Kidney epithelial cell (primary cell): Measurements from ENCODE around the gene CDH13. TPM values are rescaled to one million over a fixed set of nuclear protein-coding genes. Genes with fewer than 3 reads are reported as not detected.
A peak's percentile ranks its signal among the peaks of the same experiment; 100 is the strongest.

Experiments used
- DNase-seq: peaks from one replicate; pipeline ENCODE4 v3.0.0-alpha.2; 2010; ENCODE audit warnings: low read depth
- H3K27me3 ChIP-seq: 2 replicates; pipeline ENCODE4 v1.6.0; 2011; ENCODE audit warnings: low read length; ENCODE audit not compliant: control insufficient read depth, insufficient read depth
- H3K36me3 ChIP-seq: 2 replicates; pipeline ENCODE4 v1.5.1; 2011; ENCODE audit warnings: low read length; ENCODE audit not compliant: control insufficient read depth, insufficient read depth
- H3K4me3 ChIP-seq: 2 replicates; pipeline ENCODE4 v1.5.1; 2011; ENCODE audit warnings: low read depth, mild to moderate bottlenecking, control low read depth, low read length
- total RNA-seq: library from RNA; depleted of rRNA; stranded (reverse); fragments of >200 nt; gene quantifications from 2 replicates; pipeline ENCODE4 v1.2.3, GENCODE V29; 2015
- TF ChIP-seq, protein P1 (sequence below): IDR thresholded peaks from 2 replicates; pipeline ENCODE4 v1.5.1; 2011; ENCODE audit warnings: mild to moderate bottlenecking, moderate library complexity, low read length, control low read depth, inconsistent platforms; ENCODE audit not compliant: insufficient read depth, poor library complexity, severe bottlenecking

Gene CDH13
- total RNA-seq, 1 donor from 2014 or later = 32.8 TPM

DNA sequence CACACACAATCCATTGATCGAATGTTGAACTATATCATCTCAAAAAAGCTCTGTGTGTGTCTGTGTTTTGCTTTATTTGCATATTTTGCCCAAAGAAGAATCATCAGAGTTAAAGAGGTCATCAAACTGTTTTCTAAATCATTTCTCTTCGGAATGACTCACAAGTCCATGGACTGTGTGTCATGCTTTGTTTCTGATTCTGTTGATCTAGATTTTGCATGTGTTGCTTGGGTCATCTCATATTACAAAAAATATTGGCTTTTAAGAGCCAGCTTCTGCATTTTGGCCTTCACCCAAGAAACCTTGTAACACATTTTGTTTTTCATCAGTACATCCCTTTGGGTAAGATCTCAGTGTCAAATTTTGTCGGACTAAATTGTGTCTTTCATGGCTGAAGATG is 709.8 kb downstream of the CDH13 start:
- DNase-seq = no peak
- TF ChIP-seq, protein P1, sequence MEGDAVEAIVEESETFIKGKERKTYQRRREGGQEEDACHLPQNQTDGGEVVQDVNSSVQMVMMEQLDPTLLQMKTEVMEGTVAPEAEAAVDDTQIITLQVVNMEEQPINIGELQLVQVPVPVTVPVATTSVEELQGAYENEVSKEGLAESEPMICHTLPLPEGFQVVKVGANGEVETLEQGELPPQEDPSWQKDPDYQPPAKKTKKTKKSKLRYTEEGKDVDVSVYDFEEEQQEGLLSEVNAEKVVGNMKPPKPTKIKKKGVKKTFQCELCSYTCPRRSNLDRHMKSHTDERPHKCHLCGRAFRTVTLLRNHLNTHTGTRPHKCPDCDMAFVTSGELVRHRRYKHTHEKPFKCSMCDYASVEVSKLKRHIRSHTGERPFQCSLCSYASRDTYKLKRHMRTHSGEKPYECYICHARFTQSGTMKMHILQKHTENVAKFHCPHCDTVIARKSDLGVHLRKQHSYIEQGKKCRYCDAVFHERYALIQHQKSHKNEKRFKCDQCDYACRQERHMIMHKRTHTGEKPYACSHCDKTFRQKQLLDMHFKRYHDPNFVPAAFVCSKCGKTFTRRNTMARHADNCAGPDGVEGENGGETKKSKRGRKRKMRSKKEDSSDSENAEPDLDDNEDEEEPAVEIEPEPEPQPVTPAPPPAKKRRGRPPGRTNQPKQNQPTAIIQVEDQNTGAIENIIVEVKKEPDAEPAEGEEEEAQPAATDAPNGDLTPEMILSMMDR = no peak
- no peaks in the 10 kb centered on the region for H3K27me3 ChIP-seq
- no peak overlapping the region for H3K4me3 ChIP-seq
- H3K36me3 ChIP-seq = no peaks in the 10 kb centered on the region

DNA sequence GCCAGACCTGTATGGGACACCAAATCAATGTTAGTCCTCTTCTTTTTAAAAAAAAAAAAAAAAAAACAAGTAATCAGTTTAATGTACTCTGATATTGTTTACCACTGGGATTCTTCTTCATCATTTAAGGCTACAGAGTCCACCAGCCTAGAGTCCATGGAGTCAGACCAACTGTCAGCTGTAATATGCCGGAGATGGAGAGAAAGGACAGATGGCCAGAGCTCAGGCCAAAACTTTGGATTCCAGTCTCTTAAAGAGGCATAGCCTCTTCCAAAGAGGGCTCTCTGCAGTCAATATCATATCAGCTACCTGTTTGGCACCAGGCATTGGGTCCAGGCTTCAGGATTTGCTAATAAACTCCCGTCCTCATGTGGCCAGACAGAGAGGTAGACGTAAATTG is 711.4 kb downstream of the CDH13 start:
- DNase-seq = no peak
- H3K4me3 ChIP-seq = no peak overlapping the region
- H3K27me3 ChIP-seq = no peaks in the 10 kb centered on the region
- TF ChIP-seq, protein P1 = no peak
- no peaks in the 10 kb centered on the region for H3K36me3 ChIP-seq

DNA sequence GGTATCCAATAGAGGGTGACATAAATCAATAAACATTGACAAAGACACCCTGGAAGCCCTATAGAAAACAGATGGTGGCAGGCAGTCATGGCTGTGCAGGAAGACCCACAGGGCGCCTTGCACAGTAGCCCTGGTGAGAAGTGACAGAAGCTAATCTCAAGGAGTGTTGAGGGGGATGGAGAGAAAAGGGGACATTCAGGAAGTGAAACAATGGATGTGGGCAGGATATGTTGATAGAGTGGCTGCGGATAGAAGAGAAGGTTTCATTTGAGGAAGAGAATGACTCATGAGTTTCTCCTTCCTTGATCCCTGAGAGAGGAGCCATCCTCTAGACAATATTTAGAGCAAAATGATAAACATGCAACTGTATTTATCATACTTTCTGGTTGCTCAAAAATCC is 712.2 kb downstream of the CDH13 start:
- Histone ChIP-seq H3K4me3 (no peak overlapping the region), H3K36me3 (no peaks in the 10 kb centered on the region), H3K27me3 (no peaks in the 10 kb centered on the region)
- DNase-seq = no peak
- TF ChIP-seq, protein P1 = no peak

DNA sequence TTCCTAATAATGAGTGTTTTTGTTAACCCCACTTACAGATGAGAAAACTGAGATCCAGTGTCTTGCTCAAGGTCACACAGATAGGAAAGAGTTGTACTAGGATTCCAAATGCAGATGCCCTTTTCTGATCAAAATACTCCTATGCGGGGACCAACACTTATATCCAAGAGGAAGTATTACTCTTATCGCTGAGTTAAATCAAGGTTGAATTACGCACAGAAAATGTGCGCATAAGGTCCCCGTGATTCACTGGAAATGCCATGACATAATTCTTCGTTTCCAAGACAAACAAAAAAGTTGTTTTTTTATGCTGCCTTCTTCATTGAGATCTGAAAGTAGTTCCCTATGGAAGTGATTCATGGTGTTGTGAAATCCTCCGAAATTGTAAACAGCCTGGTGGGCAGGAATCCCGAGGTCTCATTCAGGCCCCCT is 717.2 kb downstream of the CDH13 start:
- no peaks in the 10 kb centered on the region for H3K36me3 ChIP-seq
- TF ChIP-seq, protein P1 = no peak
- H3K27me3 ChIP-seq = no peaks in the 10 kb centered on the region
- peak; percentile 14 for DNase-seq
- H3K4me3 ChIP-seq = no peak overlapping the region

DNA sequence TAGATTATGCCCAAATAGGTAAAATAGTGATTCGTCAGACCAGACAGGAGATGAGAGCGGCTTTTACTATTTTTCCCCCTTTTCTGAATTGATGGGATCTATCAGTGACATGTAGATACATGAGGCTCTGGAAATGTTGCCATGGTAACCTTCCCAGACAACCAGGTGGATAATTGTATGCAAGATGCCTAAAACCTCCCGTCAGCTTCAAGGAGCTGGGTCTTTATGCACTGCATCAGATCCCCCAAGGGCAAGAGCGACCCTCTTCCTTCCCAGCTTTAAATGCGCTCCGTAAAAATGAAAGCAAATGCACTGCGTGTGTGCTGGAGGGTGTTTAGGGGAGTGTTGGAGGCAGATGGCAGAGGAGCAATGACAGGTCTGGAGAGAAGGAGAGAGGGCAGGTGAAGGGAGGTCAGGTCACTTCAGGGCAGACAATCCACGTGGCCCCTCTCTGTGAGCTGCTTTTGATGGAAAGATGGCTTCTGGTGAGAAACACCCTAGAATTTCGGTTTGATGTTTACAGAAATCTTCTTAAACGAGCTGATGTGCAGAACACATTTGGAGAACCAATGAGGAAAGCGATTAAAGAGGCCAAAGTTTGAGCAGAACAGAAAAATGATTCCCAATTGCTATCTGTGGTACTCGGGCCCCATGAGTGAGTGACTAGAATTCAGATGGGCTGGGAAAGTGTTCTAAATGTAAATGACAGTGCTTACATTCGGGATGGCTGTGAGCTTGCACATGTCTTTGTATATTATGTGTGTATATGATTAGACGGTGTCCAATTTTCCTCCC is 719.3 kb downstream of the CDH13 start:
- Histone ChIP-seq H3K27me3 (no peaks in the 10 kb centered on the region), H3K36me3 (no peaks in the 10 kb centered on the region), H3K4me3 (no peak overlapping the region)
- DNase-seq = no peak
- TF ChIP-seq, protein P1 = no peak

DNA sequence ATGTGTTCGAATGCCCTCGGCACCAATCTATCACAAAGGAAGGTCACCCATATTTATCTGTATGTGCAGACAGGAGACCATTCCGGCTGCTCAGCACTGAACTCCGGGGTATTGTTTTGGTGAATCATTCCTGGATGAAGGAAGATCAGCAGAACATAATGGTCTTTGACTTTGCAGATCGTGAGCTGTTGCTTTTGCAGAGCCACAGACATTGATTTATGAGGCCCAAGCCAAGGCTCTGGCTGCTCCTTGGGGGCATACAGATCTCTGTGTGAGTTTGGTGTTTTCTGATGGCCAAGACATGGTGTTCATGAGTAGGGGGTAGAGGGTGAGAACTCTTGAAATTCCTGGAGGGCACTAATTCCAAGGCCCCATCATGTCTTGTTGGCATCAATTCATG is 722.2 kb downstream of the CDH13 start:
- Histone ChIP-seq H3K36me3 (no peaks in the 10 kb centered on the region), H3K27me3 (no peaks in the 10 kb centered on the region), H3K4me3 (no peak overlapping the region)
- DNase-seq = no peak
- TF ChIP-seq, protein P1 = no peak
